ENCODE results near the gene LRRC14B.
"Not testable (repeated sequence)": the region's sequence is repeated elsewhere in the genome, so short reads cannot be mapped to it uniquely, and the experiment has no call there.

The LRRC14B gene

GRCh38 chr5:208449-209114, 17.3 kb downstream of the LRRC14B start:
- DNase-seq: peak in 1 of 2 donors; percentile 9

- no peak for DNase-seq
Observed at GRCh38 chr5:213803-214395, 22.6 kb downstream of the LRRC14B start.

- not testable (repeated sequence) for DNase-seq
Observed at GRCh38 chr5:215256-215655, 24.0 kb downstream of the LRRC14B start.

DNA sequence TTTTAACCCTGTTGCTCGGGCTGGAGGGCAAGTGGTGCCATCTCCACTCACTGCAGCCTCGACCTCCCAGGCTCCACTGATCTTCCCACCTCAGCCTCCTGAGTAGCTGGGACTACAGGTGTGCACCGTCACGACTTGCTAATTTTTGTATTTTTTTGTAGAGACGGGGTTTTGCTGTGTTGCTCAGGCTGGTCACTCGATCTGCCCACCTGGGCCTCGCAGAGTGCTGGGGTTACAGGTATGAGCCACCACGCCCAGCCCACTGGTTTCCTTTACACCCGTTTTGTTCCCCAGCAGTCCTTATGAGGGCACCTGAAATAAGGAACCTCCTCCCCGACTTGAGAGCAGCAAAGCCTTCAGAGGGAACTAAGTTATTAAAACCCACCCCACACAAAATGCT, 24.8 kb downstream of the LRRC14B start:
- DNase-seq: not testable (repeated sequence)

GRCh38 chr5:217494-218456, 26.5 kb downstream of the LRRC14B start, which contains the start of the genes CCDC127 and SDHA:
TSS of gene CCDC127 (minus strand) at chr5:218153. CDS start at chr5:216849, 1,304 bp downstream.
TSS of gene SDHA (plus strand) at chr5:218320. CDS start at chr5:218356, 36 bp downstream.
- peak; percentile 96 for DNase-seq

DNA sequence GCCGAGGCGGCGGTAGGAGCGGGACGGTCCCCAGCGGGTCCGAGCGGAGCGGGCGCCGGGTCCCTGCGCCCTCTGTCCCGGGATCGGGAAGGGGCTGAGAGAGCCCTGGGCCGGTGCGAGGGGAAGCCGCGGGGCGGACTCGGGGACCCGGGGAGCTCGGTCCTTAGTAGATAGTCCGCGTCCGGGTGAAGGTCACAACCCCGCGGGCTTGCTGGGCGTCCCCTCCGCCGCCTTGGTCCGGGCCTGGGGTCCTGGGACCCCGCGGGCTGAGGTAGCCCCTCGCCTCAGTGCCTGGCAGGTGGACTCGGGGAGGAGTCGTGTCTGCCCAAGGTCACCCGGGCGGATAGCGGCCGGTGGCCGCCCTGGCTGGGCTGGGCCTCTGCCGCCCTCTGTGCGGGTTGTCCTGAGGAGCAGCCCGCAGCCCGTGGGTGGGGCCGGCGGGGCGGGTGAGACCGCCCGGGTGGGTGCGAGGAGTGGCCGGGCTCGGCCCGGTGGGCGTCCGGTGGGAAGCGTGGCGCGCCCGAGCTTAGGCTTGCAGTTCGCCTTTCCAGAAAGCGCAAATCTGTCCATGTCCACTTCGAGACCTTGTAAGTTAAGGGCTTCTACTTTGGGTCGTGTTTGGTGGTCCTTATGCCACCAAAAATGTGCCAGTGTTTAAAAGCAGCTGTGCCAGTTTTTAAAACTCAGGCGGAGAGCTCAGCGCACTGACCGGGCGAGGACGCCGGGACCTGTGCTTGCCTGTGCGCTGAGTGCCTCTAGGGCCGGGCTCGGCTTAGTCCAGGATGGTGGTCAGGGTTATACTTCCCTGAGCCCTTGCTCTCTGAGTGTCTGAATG, 27.4 kb downstream of the LRRC14B start:
- DNase-seq: peak; percentile 48 to 56

GRCh38 chr5:219460-219863, 28.2 kb downstream of the LRRC14B start:
- peak; percentile 4 to 11 for DNase-seq

DNA sequence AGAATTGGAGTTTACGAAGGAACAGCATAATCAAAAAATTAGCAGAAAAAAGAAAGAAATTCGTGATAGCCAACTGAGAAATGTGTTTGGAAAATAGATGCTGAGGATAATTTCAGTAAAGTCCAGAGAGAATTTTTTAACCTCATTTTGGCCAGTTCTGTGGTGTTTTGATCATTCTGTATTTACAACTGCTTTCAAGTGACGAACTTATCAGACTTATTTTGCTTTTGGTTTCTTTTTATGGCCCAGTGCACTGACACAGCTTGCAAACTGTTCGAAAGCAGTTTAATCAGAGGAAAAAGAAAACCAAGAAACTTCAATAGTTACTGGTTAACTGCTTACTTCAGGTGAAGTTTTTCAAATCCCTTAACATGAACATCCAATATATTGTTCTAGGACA, 28.7 kb downstream of the LRRC14B start:
- no peak for DNase-seq

GRCh38 chr5:222951-223715, 31.8 kb downstream of the LRRC14B start:
- DNase-seq: peak; percentile 16 to 17

GRCh38 chr5:223791-224190, 32.5 kb downstream of the LRRC14B start:
- no peak for DNase-seq

GRCh38 chr5:225334-225733, 34.0 kb downstream of the LRRC14B start:
- no peak for DNase-seq

GRCh38 chr5:227375-227774, 36.1 kb downstream of the LRRC14B start:
- not testable (repeated sequence) for DNase-seq

GRCh38 chr5:228886-229285, 37.6 kb downstream of the LRRC14B start:
- no peak for DNase-seq

DNA sequence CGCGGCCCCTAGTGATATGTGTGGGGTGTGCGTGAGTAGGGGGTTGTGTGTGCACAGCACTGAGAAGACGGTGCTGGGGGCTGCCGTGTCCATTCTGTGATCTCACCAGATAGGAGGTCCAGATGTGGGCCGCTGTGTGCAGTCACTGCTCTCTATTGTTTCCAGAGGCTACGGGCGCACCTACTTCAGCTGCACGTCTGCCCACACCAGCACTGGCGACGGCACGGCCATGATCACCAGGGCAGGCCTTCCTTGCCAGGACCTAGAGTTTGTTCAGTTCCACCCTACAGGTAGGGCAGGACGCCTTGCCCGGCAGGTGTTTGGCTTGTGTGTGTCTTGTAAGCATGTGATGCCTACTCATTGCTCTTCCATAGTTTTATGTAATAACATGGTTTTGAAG, 39.4 kb downstream of the LRRC14B start:
- no peak for DNase-seq

DNA sequence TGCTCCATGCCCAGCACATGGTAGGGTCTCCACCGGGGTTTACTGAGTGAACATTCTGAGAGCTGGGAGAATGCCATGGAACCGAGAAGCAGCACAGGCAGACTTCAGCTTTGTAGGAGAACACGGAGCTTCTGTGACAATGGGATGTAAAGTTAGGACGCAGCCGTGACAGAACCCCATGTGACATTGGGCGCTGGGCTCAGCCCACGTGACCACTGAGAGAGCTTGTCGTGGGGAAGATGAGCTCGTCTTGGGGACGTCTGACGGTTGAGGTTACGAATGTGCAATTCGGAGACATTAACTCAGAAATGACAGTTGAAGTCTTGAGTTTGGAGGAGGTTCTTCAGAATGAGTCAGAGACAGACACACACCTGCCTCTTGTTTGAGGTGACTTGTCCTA, 40.4 kb downstream of the LRRC14B start:
- no peak for DNase-seq

DNA sequence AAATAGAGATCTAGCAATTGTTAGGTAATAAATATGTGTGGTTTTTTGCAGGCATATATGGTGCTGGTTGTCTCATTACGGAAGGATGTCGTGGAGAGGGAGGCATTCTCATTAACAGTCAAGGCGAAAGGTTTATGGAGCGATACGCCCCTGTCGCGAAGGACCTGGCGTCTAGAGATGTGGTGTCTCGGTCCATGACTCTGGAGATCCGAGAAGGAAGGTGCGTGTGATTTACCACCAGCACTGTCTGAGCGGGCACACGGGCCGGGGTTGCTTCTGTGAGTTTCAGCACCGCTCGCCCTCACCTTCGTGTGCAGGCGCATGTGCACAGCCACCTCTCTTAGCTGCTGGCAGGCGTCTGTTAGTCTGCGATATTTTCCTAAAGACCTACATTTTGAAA, 42.1 kb downstream of the LRRC14B start:
- not testable (repeated sequence) for DNase-seq

GRCh38 chr5:234450-234849, 43.2 kb downstream of the LRRC14B start:
- no peak for DNase-seq

- not testable (repeated sequence) for DNase-seq
Observed at GRCh38 chr5:235527-235926, 44.2 kb downstream of the LRRC14B start.

- DNase-seq: not testable (repeated sequence)
Observed at GRCh38 chr5:237931-238330, 46.6 kb downstream of the LRRC14B start.

DNA sequence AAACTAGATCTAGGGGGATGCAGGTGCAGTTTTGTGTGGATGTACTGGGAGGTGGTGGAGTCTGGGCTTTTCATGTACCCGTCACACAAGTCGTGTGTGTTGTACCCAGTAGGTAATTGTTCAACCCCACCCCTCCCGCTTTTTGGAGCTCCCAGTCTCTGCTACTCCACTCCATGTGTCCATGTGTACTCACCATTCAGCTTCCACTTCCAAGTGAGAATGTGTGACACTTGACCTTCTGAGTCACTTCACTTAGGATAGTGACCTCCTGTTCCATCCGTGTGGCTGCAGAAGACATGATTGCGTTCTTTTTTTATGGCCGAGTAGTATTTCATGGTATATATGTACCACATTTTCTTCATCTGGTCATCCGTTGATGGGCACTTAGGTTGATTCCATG, 49.3 kb downstream of the LRRC14B start:
- not testable (repeated sequence) for DNase-seq

- peak in 1 of 2 donors; percentile 20 for DNase-seq
Observed at GRCh38 chr5:241045-241669, 49.9 kb downstream of the LRRC14B start.
